OCI-LY3 (cell line): ENCODE results near the gene BOLA1.

Source experiments
- CTCF ChIP-seq: fragments of 200-600, 300-600 bp; sonication (generic); IDR thresholded peaks from 2 replicates; pipeline ENCODE4 v1.5.1; 2014; ENCODE audit warnings: antibody characterized with exemption, low read length, low read depth
- EZH2phosphoT487 ChIP-seq: fragments of 200-600 bp; shearing (Covaris generic); IDR thresholded peaks from 2 replicates; pipeline ENCODE4 v1.6.1; 2018; ENCODE audit warnings: antibody characterized with exemption, mixed run types, low read depth

GRCh38 chr1:149942207-149942606 is 42.8 kb downstream of the BOLA1 start:
- TF ChIP-seq CTCF: no peak
- no peak for TF ChIP-seq EZH2phosphoT487
